HUES48 (cell line): ENCODE results near the gene TOP1.

ENCODE experiments used
- H3K27ac ChIP-seq: one replicate; pipeline ENCODE4 v1.7.0; 2013; ENCODE audit warnings: low read depth, low read length, inconsistent platforms
- H3K27me3 ChIP-seq: 2 replicates; pipeline ENCODE4 v1.6.1; 2013; ENCODE audit warnings: mild to moderate bottlenecking, low read length; ENCODE audit not compliant: control insufficient read depth, insufficient read depth
- H3K36me3 ChIP-seq: 2 replicates; pipeline ENCODE4 v1.6.1; 2013; ENCODE audit warnings: low read length; ENCODE audit not compliant: control insufficient read depth, insufficient read depth
- H3K4me1 ChIP-seq: 2 replicates; pipeline ENCODE4 v1.6.1; 2013; ENCODE audit warnings: mild to moderate bottlenecking, low read length; ENCODE audit not compliant: control insufficient read depth, insufficient read depth
- H3K4me3 ChIP-seq: 2 replicates; pipeline ENCODE4 v1.5.1; 2013; ENCODE audit warnings: mild to moderate bottlenecking, low read depth, low read length
- H3K9ac ChIP-seq: 2 replicates; pipeline ENCODE4 v1.6.1; 2013; ENCODE audit warnings: mild to moderate bottlenecking, low read depth, low read length, moderate library complexity
- H3K9me3 ChIP-seq: 2 replicates; pipeline ENCODE4 v1.6.1; 2013; ENCODE audit warnings: low read length; ENCODE audit not compliant: control insufficient read depth, insufficient read depth

TOP1 gene

DNA sequence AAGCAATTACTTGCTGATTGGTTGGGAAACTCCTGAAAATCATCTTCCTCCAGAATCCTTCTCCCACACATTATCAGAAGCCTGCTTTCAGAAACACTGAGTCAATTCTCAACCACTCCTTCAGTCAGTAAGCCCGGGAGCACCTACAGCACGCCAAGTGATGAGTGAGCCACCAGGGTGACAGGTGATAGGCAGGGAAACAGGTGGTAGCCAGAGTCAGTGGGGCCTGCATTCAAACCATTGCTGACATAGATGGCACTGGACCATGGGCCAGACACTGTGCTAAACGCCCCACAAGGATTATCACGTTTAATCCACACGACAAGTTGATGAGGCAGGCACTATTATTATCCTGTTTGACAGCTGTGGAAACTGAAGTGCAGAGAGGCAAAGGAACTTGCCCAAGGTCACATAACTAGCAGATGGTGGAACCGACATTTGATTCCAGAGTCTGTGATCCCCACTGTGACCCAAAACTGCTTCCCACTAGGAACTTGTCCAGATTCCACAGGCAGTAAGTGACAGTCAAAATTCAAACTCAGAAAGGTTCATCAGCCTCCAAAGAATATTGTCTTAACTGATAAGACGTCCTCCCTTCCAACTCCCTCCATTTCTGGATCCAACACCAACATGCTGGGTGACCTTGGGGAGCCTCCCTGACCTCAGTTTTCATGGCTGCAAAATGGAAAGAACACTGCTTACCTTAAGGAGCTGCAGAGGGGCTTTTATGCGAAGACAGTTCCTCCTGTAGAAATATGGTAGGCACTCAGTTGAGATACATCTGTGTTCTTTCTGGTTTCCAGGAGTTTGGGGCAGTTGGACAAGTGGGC is 23.9 kb upstream of the TOP1 start:
- Histone ChIP-seq H3K27me3 (no peaks in the 10 kb centered on the region), H3K27ac (no peak overlapping the region), H3K4me1 (peaks cover 18% of the 10 kb centered on the region), H3K9me3 (peaks cover 6% of the 10 kb centered on the region; the same call in 1 of the 2 replicates), H3K36me3 (no peaks in the 10 kb centered on the region), H3K9ac (no peak overlapping the region), H3K4me3 (no peak overlapping the region)

DNA sequence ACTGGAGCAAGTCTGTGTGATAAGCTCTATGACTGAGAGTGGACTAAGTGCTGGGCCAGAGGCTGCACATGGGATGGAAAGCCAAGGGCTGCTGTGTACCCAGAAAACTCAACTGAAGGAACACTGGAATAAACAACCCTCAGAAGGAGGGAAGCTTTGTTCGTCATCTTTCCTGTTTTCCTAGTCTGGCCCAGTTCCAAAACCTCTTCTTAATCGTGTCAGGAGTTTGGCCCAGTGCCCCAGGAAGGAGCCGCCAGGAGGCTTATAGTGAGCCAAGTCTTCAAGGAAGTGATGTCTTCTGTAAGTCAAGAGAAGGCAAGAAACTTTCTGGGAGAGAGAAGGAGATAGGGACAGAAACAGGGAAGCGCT is 23.3 kb upstream of the TOP1 start:
- Histone ChIP-seq H3K4me1 (peaks cover 18% of the 10 kb centered on the region), H3K27ac (no peak overlapping the region), H3K4me3 (no peak overlapping the region), H3K9ac (no peak overlapping the region), H3K27me3 (no peaks in the 10 kb centered on the region), H3K9me3 (peaks cover 6% of the 10 kb centered on the region; the same call in 1 of the 2 replicates), H3K36me3 (no peaks in the 10 kb centered on the region)

DNA sequence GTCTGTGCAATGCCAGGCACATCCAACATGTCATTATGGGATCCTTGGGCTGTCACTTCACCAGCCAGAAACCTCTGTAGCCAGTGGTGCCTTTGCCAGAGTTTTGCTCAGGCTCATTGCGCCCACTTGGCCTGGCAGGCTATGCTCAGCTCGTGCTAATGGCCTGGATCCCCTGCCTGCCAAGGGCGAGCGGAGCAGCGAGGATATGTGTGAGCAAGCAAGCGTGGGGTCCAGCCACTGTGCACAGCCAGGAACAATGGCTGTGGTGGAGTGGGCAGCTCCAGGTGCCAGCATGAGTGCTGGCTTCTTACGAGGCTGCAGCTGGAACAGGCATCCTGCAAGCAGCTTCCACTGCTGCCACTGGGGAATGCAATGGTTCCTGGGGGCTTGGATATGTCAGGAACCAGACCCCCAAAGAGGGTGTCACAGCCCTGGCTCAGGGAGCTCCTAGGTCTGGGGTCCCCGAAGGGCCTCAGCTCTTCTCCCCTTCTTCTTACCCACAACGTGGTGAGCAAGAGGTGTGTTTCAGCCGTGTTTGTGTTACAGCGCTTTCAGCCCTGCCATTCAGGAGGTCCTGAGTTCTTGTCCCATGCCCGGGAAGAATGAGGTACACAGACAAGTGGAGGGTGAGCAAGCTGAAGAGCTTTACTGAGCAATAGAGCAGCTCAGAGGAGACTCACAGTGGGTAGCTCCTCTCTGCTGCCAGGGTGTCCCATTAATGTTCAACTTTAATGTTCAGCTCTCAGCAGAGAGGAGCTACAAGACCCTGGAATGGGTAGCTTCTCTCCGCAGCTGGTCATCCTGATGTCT is 22.3 kb upstream of the TOP1 start:
- Histone ChIP-seq H3K36me3 (no peaks in the 10 kb centered on the region), H3K4me1 (peaks cover 18% of the 10 kb centered on the region)

DNA sequence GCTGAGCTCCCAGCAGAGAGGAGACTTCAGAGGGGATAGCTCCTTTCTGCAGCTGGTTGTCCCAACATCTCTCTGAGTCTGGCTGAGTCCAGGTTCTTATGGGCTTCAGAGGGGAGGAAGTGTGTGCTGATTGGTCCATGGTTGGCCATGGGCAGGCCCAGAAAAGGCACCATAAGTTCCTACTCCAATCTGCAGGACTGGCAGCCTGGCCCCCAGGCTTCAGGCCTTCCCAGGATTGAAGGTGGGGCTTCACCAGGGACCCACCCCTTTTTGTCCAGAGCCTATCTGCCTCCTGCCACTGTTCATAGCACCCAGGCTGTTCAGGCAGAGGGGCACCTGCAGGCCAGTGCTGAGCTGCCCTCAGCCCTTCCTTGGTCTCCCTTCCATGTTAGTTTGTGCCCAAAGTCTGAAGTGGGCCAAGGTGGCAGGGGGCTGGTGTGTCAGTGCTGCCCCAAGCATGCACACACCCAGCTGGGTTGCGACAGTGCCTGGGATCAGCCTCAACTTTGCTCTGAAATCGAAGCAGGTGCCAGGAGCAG is 21.6 kb upstream of the TOP1 start:
- peaks cover 6% of the 10 kb centered on the region; the same call in 1 of the 2 replicates for H3K9me3 ChIP-seq
- no peaks in the 10 kb centered on the region for H3K27me3 ChIP-seq
- H3K27ac ChIP-seq, result no peak overlapping the region
- H3K4me3 ChIP-seq, result no peak overlapping the region
- no peaks in the 10 kb centered on the region for H3K36me3 ChIP-seq
- no peak overlapping the region for H3K9ac ChIP-seq
- H3K4me1 ChIP-seq, result peaks cover 18% of the 10 kb centered on the region

More for the DNA sequence above, 22.3 kb upstream of the TOP1 start:
- no peak overlapping the region for H3K4me3 ChIP-seq
- H3K27me3 ChIP-seq, result no peaks in the 10 kb centered on the region
- no peak overlapping the region for H3K9ac ChIP-seq
- H3K27ac ChIP-seq, result no peak overlapping the region
- peaks cover 6% of the 10 kb centered on the region; the same call in 1 of the 2 replicates for H3K9me3 ChIP-seq

DNA sequence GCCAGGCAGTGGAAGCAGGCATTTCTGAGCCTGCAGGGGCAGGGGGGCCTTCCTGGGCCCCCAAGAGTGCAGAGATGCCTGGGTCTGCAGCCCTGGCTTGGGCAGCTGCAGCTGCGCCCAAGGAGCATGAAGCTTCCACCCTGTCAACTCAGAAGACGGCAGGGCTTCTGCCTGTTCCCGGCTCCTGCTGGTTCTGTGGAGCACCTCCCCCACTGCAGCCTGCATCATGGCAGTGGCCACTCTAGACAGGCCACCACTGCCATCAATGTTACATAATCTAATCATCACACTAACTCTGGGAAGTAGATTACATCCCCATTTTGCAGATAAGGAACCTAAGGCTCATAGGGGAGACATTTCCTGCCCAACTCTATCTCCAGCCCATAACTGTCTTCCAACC is 21.1 kb upstream of the TOP1 start:
- Histone ChIP-seq H3K27ac (no peak overlapping the region), H3K36me3 (no peaks in the 10 kb centered on the region), H3K9ac (no peak overlapping the region), H3K9me3 (peaks cover 6% of the 10 kb centered on the region; the same call in 1 of the 2 replicates), H3K4me3 (no peak overlapping the region), H3K27me3 (no peaks in the 10 kb centered on the region), H3K4me1 (peaks cover 18% of the 10 kb centered on the region)

DNA sequence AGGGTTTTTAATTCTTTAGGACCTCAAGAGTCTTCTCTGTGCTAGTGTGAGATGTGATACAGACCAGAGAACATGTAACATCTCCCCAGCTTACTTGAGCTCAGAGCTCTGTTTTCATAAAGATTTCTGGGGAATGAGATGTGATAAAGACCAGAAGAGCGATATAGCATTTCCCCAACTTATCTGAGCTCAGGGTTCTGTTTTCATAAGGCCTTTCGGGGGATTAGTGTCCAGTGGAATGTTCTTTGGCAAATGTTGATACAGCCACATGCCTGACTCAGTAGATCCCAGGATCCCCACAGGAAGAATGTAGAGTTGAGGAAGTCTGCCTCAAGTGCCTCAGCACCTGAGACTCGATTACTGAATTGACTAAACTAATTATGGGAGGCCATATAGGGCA is 18.7 kb upstream of the TOP1 start:
- H3K27ac ChIP-seq, result no peak overlapping the region
- no peak overlapping the region for H3K9ac ChIP-seq
- peaks cover 6% of the 10 kb centered on the region; the same call in 1 of the 2 replicates for H3K9me3 ChIP-seq
- H3K4me3 ChIP-seq, result no peak overlapping the region
- no peaks in the 10 kb centered on the region for H3K27me3 ChIP-seq
- H3K36me3 ChIP-seq, result no peaks in the 10 kb centered on the region
- peaks cover 7% of the 10 kb centered on the region; the same call in 1 of the 2 replicates for H3K4me1 ChIP-seq

DNA sequence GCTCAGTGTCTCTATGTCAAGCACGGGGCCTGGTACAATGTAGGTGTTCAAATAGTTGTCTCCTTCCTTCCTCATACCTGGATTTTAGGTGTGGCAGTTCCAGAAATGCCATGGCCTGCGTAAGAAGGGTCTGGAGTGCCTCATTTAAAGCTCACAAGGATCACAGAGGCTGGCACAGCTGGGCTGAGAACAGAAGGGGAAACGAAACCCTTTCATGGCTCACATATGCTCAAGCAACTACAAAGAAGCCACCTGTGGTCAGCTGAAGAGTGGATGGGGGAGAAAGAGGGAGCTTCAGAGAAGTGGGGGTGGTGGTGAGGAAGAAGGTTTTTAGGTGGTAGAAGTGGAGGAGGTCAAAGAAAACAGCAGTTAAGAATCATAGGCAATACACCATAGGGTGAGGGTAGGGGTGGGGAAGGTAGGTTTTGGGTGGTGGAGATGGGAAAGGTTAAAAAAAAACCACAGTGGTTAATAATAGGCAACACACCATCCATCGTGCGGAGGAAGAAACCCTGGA is 17.0 kb upstream of the TOP1 start:
- Histone ChIP-seq H3K9me3 (peaks cover 6% of the 10 kb centered on the region; the same call in 1 of the 2 replicates), H3K36me3 (no peaks in the 10 kb centered on the region), H3K9ac (no peak overlapping the region), H3K27me3 (no peaks in the 10 kb centered on the region), H3K4me3 (no peak overlapping the region), H3K4me1 (peaks cover 7% of the 10 kb centered on the region; the same call in 1 of the 2 replicates), H3K27ac (no peak overlapping the region)

DNA sequence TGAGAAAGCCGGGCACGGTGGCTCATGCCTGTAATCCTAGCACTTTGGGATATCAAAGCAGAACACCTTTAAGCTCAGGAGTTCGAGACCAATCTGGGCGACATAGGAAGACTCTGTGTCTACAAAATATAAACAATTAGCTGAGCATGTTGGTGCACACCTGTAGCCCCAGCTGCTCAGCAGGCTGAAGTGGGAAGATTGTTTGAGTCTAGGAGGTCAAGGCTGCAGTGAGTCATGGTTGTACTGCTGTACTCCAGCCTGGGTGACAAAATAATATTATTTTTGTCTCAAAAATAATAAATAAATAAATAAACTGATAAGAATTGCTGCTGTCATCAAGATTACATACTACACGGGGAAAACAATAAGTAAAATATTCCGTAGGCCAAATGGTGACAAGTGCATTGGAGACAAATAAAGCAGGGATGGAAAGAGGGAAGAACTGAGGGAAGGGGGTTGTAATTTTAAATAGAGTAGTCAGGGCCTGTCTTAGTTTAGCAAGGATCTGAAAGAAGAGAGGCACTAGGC is 14.0 kb upstream of the TOP1 start:
- Histone ChIP-seq H3K4me3 (no peak overlapping the region), H3K9me3 (no peaks in the 10 kb centered on the region), H3K36me3 (no peaks in the 10 kb centered on the region), H3K4me1 (no peaks in the 10 kb centered on the region; the same call in 1 of the 2 replicates), H3K27me3 (no peaks in the 10 kb centered on the region), H3K9ac (no peak overlapping the region), H3K27ac (no peak overlapping the region)

DNA sequence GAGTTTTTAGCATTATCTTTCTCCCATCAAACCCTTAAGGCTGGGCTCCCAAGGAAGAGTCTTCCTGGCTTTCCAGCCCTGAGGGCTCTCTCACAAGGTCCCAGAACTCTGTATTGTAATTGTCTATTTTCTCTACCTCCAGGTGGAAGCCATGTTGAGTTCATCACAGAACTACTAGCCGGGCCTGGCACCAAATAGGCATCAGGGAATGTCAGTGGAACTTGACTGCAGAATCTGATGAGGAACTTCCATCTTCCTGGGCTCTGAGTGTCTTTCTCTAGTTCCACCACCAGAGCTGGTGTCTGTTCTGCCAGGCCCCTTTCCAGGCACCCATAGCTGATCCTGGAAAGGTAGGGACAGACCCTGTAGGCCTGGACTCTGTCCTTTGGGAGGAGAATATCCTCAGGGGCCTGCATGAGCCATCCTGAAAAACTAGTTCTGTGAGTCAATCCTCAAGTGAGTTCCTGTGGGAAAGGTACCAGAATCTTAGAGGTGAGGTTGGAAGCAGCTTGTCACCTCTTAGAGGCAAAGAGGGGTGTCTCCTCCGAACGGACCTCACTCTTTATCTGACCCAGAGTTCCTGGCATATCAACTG is 11.1 kb upstream of the TOP1 start:
- Histone ChIP-seq H3K9ac (no peak overlapping the region), H3K27ac (no peak overlapping the region), H3K4me3 (no peak overlapping the region), H3K4me1 (no peaks in the 10 kb centered on the region; the same call in 1 of the 2 replicates), H3K27me3 (no peaks in the 10 kb centered on the region), H3K9me3 (no peaks in the 10 kb centered on the region), H3K36me3 (no peaks in the 10 kb centered on the region)

DNA sequence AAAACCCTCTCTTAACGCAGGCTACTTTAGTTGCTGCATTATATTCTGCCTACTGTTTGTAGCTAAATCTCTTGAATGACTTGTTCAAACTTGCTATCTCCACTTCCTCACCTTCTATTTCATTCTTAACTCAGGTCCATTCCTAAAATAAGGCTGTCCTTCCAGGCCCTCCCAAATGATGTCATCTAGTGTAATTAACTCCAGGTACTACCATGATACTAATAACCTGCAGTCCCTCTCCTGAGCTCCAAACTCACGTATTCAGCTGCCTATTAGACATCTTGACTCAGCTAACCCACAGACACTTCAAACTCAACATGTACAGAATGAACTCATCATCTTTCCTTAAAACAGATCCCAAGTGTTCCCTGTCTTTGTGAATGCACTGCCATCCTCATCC is 10.5 kb upstream of the TOP1 start:
- no peaks in the 10 kb centered on the region for H3K36me3 ChIP-seq
- no peaks in the 10 kb centered on the region for H3K9me3 ChIP-seq
- H3K27me3 ChIP-seq, result no peaks in the 10 kb centered on the region
- no peak overlapping the region for H3K27ac ChIP-seq
- no peak overlapping the region for H3K9ac ChIP-seq
- no peaks in the 10 kb centered on the region for H3K4me1 ChIP-seq
- H3K4me3 ChIP-seq, result no peak overlapping the region
